ENCODE measurements around the gene AGFG1.
A peak's percentile ranks its signal among the peaks of the same experiment; 100 is the strongest.

AGFG1 gene

GRCh38 chr2:227471924-227472264 lies at the start of gene AGFG1:
TSS of gene AGFG1 (plus strand) at chr2:227472156. CDS start at chr2:227472422, 266 bp downstream.
- DNase-seq = peak; percentile 6 to 91 (median 72)

GRCh38 chr2:227423656-227424499 lies 48.1 kb upstream of the AGFG1 start:
- DNase-seq = peak in 13 of 56 donors; percentile 5 to 36 (median 18)

GRCh38 chr2:227428731-227429285 lies 43.1 kb upstream of the AGFG1 start:
- no peak for DNase-seq

GRCh38 chr2:227430639-227431038 lies 41.3 kb upstream of the AGFG1 start:
- DNase-seq = no peak

- DNase-seq = no peak
Observed at GRCh38 chr2:227433171-227433570, 38.8 kb upstream of the AGFG1 start.

GRCh38 chr2:227436436-227437174 lies 35.4 kb upstream of the AGFG1 start:
- DNase-seq = no peak

- DNase-seq = no peak
Observed at GRCh38 chr2:227439214-227439613, 32.7 kb upstream of the AGFG1 start.

GRCh38 chr2:227442639-227443038 lies 29.3 kb upstream of the AGFG1 start:
- no peak for DNase-seq

- no peak for DNase-seq
Observed at GRCh38 chr2:227443889-227444568, 27.9 kb upstream of the AGFG1 start.

GRCh38 chr2:227447606-227448005 lies 24.4 kb upstream of the AGFG1 start:
- no peak for DNase-seq

- DNase-seq = no peak
Observed at GRCh38 chr2:227450311-227450841, 21.6 kb upstream of the AGFG1 start.

GRCh38 chr2:227450926-227451654 lies 20.9 kb upstream of the AGFG1 start:
- DNase-seq = no peak

GRCh38 chr2:227451655-227451992 lies 20.3 kb upstream of the AGFG1 start:
- no peak for DNase-seq

GRCh38 chr2:227453810-227454209 lies 18.1 kb upstream of the AGFG1 start:
- no peak for DNase-seq

- no peak for DNase-seq
Observed at GRCh38 chr2:227454323-227454860, 17.6 kb upstream of the AGFG1 start.

GRCh38 chr2:227455200-227455599 lies 16.8 kb upstream of the AGFG1 start:
- DNase-seq = no peak

GRCh38 chr2:227456102-227456501 lies 15.9 kb upstream of the AGFG1 start:
- DNase-seq = no peak

GRCh38 chr2:227456772-227457171 lies 15.2 kb upstream of the AGFG1 start:
- DNase-seq = no peak

- no peak for DNase-seq
Observed at GRCh38 chr2:227460070-227460485, 11.9 kb upstream of the AGFG1 start.

GRCh38 chr2:227460833-227461232 lies 11.1 kb upstream of the AGFG1 start:
- DNase-seq = no peak
